Epithelial cell of esophagus (primary cell): ENCODE measurements around the gene COPG1.
"Not testable (repeated sequence)": the region's sequence is repeated elsewhere in the genome, so short reads cannot be mapped to it uniquely, and the experiment has no call there.

ENCODE experiments used
- DNase-seq: peaks from one replicate; pipeline ENCODE4 v3.0.0; 2010; ENCODE audit warnings: low read depth
- H3K4me3 ChIP-seq: 2 replicates; pipeline ENCODE4 v1.5.1; 2011; ENCODE audit warnings: mild to moderate bottlenecking, low read length, control low read depth
- TF ChIP-seq, protein P1 (sequence below): IDR thresholded peaks from 2 replicates; pipeline ENCODE4 v1.5.1; 2011; ENCODE audit warnings: low read depth, mild to moderate bottlenecking, low read length, control low read depth, inconsistent platforms; ENCODE audit not compliant: insufficient read depth; ENCODE audit errors: missing control alignments

COPG1 gene

DNA sequence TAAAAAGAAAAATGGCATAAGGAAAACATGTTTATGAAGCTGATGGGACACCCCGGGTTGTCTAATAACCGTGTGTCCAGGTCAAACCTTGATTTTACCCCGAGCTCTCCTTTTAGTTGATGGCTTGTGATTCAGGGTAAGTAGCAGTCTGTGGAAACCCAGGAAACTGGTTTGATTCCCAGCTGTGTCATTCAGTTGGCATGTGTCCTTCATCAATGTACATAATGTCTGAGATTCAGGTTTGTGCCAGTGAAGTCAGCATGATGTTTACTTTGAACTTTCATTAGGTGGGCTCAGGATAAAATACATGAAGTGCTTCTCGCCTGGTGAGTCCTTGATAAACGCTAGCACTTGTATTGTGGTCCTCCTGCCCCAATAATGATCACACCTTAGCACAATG lies 4.3 kb upstream of the COPG1 start:
- no peak overlapping the region for H3K4me3 ChIP-seq
- peak; percentile 84 for DNase-seq
- TF ChIP-seq, protein P1, sequence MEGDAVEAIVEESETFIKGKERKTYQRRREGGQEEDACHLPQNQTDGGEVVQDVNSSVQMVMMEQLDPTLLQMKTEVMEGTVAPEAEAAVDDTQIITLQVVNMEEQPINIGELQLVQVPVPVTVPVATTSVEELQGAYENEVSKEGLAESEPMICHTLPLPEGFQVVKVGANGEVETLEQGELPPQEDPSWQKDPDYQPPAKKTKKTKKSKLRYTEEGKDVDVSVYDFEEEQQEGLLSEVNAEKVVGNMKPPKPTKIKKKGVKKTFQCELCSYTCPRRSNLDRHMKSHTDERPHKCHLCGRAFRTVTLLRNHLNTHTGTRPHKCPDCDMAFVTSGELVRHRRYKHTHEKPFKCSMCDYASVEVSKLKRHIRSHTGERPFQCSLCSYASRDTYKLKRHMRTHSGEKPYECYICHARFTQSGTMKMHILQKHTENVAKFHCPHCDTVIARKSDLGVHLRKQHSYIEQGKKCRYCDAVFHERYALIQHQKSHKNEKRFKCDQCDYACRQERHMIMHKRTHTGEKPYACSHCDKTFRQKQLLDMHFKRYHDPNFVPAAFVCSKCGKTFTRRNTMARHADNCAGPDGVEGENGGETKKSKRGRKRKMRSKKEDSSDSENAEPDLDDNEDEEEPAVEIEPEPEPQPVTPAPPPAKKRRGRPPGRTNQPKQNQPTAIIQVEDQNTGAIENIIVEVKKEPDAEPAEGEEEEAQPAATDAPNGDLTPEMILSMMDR = no peak

DNA sequence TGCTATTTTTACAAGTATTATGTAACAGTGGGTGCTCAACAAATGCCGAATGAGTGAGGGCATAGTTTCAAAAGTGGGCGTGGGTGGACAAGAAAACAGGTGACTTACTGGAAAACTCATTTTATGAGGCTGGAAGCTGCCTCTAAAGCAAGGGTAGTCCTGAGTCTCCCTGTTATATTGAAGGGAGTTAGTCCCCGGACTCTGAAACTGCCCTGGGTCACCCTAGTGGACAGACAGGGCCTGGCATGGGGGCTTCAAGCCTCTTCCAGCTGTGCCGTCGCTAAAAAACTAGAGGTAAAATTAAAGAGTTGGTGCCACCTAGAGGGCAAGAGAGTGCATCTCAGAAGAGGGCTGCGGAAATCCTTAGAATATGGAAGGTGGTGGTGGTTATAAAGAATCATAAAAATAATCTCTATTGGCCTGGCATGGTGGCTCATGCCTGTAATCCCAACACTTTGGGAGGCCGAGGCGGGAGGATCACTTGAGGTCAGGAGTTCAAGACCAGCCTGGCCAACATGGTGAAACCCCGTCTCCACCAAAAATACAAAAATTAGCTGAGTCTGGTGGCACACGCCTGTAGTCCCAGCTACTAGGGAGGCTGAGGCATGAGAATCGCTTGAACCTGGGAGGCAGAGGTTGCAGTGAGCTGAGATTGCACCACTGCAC lies 3.6 kb upstream of the COPG1 start:
- DNase-seq = peak; percentile 80
- not testable (repeated sequence) for H3K4me3 ChIP-seq
- TF ChIP-seq, protein P1 = peak; percentile 79

DNA sequence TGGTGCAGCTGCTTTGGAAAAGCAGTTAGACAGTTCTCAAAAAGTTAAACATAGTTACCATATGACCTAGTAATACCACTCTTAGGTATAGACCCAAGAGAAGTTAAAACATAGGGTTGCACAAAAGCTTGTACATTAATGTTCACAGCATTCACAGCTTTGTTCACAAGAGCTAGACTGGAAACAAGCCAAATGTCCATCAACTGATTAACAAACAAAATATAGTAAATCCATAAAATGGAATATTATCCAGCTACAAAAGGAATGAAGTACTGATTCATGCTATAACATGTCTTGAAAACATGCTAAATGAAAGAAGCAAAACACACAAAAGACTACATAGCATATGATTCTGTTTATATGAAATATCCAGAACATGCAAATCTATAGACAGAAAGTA lies 2.8 kb upstream of the COPG1 start:
- no peak for DNase-seq
- H3K4me3 ChIP-seq = no peak overlapping the region
- TF ChIP-seq, protein P1 = no peak

DNA sequence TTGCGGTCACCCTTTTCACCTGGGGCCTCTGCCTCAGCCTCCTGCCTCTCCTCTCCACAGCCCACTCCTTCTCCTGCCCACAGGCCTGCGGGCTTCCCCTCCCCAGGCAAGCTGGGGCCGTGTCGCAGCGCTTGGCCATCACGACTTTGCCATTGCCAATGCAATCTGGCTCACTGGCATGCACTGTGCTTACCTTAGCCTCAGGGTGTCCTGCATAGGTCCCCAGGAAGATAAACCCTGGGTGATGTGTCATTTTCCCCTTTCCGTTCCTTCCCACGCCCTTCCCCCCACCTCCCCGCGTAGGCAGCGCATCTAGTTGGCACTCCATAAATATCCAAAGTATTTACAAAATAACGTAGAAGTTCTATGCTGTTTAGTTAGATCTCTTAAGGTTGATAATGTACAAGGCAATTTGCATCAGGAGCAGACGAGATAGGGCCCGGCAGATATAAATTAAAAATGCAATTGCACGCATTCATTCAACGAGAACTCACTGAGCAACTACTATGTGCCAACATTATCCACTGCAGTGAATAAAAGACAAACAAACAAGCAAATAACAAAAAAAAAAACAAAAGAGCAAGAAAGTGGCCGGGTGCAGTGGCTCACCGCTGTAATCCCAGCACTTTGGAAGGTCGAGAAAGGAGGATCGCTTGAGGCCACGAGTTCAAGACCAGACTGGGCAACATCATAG lies 973 bp upstream of the COPG1 start:
- peak overlapping the region; percentile 98 for H3K4me3 ChIP-seq
- TF ChIP-seq, protein P1 = no peak
- DNase-seq = no peak

DNA sequence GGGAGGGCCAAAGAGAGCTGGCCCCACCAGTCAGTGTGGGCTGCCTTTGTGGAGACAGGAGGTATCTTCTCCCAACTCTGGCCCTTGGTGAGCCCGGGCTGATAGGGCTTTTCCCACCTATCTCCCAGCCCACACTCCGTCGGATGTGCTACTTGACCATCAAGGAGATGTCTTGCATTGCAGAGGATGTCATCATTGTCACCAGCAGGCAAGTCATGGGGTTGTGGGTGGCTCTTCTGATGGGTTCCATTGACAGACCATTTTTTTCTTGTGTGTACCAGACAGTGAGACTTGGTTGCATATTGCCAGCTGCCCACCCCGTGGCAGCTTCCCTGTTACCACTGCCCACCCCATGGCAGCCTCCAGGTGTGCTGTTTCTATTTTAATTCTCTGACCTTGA lies 3.3 kb downstream of the COPG1 start:
- H3K4me3 ChIP-seq = no peak overlapping the region
- TF ChIP-seq, protein P1 = no peak
- no peak for DNase-seq

DNA sequence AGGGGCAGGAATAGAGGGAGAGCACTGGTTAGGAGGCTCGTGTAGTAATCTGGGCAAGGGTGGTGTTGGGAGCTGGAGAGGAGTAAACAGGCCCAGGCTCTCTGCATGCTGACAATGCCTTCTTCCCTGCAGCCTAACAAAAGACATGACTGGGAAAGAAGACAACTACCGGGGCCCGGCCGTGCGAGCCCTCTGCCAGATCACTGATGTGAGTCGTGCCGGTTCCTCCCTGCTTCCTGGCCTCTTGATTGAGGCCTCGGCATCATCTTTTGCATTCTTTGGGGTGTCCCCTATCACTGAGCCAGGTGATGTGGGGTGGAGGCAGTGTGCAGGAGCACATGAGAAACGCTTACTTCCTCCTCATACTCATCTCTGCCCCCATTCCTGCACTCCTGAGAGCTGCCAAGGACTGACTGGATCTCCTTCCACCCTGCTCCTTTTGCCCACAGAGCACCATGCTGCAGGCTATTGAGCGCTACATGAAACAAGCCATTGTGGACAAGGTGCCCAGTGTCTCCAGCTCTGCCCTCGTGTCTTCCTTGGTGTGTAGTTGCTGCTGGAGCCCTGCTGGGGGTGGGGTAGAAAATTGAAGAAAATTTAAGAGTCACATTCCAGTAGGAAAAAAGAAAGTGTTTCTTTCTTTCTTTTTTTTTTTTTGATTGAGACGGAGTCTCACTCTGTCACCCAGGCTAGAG lies 5.3 kb downstream of the COPG1 start:
- DNase-seq = no peak
- TF ChIP-seq, protein P1 = no peak
- H3K4me3 ChIP-seq = no peak overlapping the region

DNA sequence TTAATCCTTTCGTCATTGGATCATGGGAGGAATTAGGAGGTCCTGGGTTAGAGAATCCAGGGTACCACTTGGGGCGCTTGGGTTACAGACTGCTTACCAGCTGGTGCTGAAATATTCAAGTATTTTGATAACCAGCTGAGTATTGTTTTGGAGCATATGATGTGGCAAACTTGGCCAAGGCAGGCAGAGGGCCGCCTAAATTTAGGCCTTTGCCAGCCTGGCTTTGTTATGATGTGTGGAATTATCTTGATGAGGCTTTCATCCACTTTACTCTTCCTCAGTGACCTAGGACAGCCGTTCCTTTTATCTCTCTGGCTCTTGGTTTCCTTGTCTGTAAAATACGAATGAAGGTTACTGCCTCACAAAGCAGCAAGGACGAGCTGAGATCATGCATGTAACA lies 6.9 kb downstream of the COPG1 start:
- TF ChIP-seq, protein P1 = no peak
- H3K4me3 ChIP-seq = no peak overlapping the region
- no peak for DNase-seq
